OCI-LY1 (cell line): ENCODE results near the gene FAM83G.

Source experiments
- EZH2 ChIP-seq: fragments of 200-600 bp; sonication (generic), shearing (Covaris generic); IDR thresholded peaks from 2 replicates; pipeline ENCODE4 v1.8.0; 2017; ENCODE audit warnings: borderline replicate concordance, mixed run types, mild to moderate bottlenecking, antibody characterized with exemption, low read length, moderate library complexity, mixed read lengths
- TF ChIP-seq, protein P1 (sequence below): fragments of 200-600 bp; sonication (generic), shearing (Covaris generic); IDR thresholded peaks from 2 replicates; pipeline ENCODE4 v1.5.1; 2017; ENCODE audit warnings: mild to moderate bottlenecking, antibody characterized with exemption, low read length, moderate library complexity, mixed read lengths

DNA sequence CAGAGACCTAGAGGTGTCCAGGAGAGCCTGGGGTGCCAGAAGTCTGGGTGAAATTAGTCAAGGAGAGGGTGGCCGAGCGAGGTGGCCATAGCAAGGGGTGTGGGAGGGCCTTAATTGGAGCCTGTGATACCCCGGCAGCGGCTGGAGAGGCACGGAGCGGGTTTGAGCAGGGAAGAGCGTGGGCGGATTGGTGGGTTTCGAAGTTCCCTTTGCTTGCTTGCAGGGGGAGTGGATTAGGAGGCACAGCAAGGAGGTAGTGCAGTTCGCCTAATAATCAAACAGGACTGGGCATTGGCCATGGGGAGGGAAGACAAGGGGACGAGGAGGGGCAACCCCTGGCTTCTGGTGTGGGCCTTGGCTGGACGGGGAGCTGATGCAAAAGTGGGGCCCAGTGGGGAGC is 5.4 kb upstream of the FAM83G start:
- TF ChIP-seq EZH2, result no peak
- TF ChIP-seq, protein P1, sequence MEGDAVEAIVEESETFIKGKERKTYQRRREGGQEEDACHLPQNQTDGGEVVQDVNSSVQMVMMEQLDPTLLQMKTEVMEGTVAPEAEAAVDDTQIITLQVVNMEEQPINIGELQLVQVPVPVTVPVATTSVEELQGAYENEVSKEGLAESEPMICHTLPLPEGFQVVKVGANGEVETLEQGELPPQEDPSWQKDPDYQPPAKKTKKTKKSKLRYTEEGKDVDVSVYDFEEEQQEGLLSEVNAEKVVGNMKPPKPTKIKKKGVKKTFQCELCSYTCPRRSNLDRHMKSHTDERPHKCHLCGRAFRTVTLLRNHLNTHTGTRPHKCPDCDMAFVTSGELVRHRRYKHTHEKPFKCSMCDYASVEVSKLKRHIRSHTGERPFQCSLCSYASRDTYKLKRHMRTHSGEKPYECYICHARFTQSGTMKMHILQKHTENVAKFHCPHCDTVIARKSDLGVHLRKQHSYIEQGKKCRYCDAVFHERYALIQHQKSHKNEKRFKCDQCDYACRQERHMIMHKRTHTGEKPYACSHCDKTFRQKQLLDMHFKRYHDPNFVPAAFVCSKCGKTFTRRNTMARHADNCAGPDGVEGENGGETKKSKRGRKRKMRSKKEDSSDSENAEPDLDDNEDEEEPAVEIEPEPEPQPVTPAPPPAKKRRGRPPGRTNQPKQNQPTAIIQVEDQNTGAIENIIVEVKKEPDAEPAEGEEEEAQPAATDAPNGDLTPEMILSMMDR, result no peak
